Activated T-helper 2 cell treated with anti-CD3 and anti-CD28 coated beads, Interferon-gamma antibody, Interleukin-2, Interleukin-4, amounts not matched to agents 10 μg/mL and 5 μg/mL and 100 μg/mL, durations not matched to agents 14 hours and 24 hours and 36 hours (primary cell): Measurements from ENCODE around the gene PCYT1B. TPM values are rescaled to one million over a fixed set of nuclear protein-coding genes. Genes with fewer than 3 reads are reported as not detected.
A peak's percentile ranks its signal among the peaks of the same experiment; 100 is the strongest.

Source experiments
- DNase-seq: peaks from one replicate; pipeline ENCODE4 v3.0.0; 2021; ENCODE audit warnings: low spot score
- H3K27ac Mint-ChIP-seq: one replicate; pipeline ENCODE4 v1.8.0; 2021; ENCODE audit warnings: mixed read lengths
- H3K27me3 Mint-ChIP-seq: one replicate; pipeline ENCODE4 v1.8.0; 2021; ENCODE audit warnings: low read depth, mixed read lengths
- H3K36me3 Mint-ChIP-seq: one replicate; pipeline ENCODE4 v1.8.0; 2021; ENCODE audit warnings: low read depth, mixed read lengths
- H3K4me1 Mint-ChIP-seq: one replicate; pipeline ENCODE4 v1.8.0; 2021; ENCODE audit warnings: low read depth, mixed read lengths
- H3K4me3 Mint-ChIP-seq: one replicate; pipeline ENCODE4 v1.8.0; 2021; ENCODE audit warnings: low read depth, mild to moderate bottlenecking, moderate library complexity, mixed read lengths
- H3K9me3 Mint-ChIP-seq: one replicate; pipeline ENCODE4 v1.8.0; 2021; ENCODE audit warnings: mixed read lengths
- intact Hi-C: fragments of 100-400 bp; cut with micrococcal nuclease; formaldehyde crosslinking; loops from one replicate; pipeline ENCODE4 v1.15.1; 2023
- total RNA-seq: library from RNA; stranded (reverse); gene quantifications from 2 replicates; pipeline ENCODE4 v1.2.3, GENCODE V29; 2022

The PCYT1B gene
- total RNA-seq, 1 donor from 2014 or later = 0.21 TPM

DNA sequence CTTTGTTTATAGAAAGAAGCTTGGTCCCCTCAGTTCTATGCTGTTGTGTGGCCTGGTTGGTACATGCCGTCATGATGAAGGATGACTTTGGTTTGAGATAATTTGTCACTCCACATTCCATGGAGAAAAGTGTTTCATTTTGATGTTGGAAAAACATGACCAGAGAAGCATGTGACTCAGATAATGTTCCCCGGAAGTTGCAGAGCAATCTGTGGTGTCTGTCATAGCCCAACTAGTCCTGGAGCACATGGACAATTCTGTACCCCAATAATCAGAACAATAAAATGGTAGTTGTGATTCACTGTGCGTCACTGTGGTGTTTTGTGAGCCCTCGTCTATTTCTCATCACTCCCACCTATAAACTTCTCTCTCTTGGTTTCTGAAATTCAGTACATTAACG, 97.0 kb downstream of the PCYT1B start:
- no peak overlapping the region for H3K4me3 Mint-ChIP-seq
- H3K9me3 Mint-ChIP-seq = no peaks in the 10 kb centered on the region
- H3K27me3 Mint-ChIP-seq = no peaks in the 10 kb centered on the region

DNA sequence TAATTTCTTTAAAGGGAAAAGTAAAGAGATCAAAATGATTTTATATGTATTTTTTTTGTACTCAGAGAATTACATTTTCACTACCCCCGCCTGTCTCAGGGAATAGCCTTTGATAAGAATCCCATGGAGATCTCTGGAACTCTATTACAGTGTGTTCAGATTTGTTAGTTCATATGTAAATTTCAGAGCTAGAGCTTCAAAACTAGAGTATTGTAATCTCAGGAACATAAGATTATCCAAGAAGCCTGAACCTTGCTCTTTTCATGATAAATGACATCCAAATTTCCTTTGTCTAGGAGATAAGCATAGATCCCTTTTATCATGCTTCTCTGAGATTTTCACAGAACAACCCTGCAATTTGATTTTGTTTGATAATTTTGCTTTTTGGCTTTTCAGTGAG, 99.2 kb downstream of the PCYT1B start:
- H3K27ac Mint-ChIP-seq = no peak overlapping the region
- DNase-seq = no peak
- no peaks in the 10 kb centered on the region for H3K9me3 Mint-ChIP-seq
- H3K36me3 Mint-ChIP-seq = no peaks in the 10 kb centered on the region
- no peaks in the 10 kb centered on the region for H3K4me1 Mint-ChIP-seq
- no peak overlapping the region for H3K4me3 Mint-ChIP-seq
- no peaks in the 10 kb centered on the region for H3K27me3 Mint-ChIP-seq
- intact Hi-C loops = no loop called here

More for the DNA sequence above, 97.0 kb downstream of the PCYT1B start:
- Mint-ChIP-seq H3K4me1 (no peaks in the 10 kb centered on the region), H3K27ac (no peak overlapping the region), H3K36me3 (no peaks in the 10 kb centered on the region)
- DNase-seq = no peak
- intact Hi-C loops = no loop called here

- no peak for DNase-seq
- Mint-ChIP-seq H3K9me3 (no peaks in the 10 kb centered on the region), H3K4me1 (no peaks in the 10 kb centered on the region), H3K4me3 (no peak overlapping the region), H3K27ac (no peak overlapping the region), H3K36me3 (peaks cover 14% of the 10 kb centered on the region), H3K27me3 (no peaks in the 10 kb centered on the region)
- intact Hi-C loops = no loop called here
Measured at GRCh38 chrX:24542756-24543155, 104.4 kb downstream of the PCYT1B start.

- Mint-ChIP-seq H3K27me3 (no peaks in the 10 kb centered on the region), H3K4me1 (no peaks in the 10 kb centered on the region), H3K27ac (no peak overlapping the region), H3K4me3 (no peak overlapping the region), H3K9me3 (no peaks in the 10 kb centered on the region), H3K36me3 (peaks cover 26% of the 10 kb centered on the region)
- intact Hi-C loops = no loop called here
- DNase-seq = no peak
Measured at GRCh38 chrX:24536551-24536950, 110.6 kb downstream of the PCYT1B start.

GRCh38 chrX:24528605-24529004, 118.5 kb downstream of the PCYT1B start:
- H3K4me3 Mint-ChIP-seq = no peak overlapping the region
- H3K27me3 Mint-ChIP-seq = no peaks in the 10 kb centered on the region
- H3K4me1 Mint-ChIP-seq = peaks cover 1% of the 10 kb centered on the region
- no peak for DNase-seq
- H3K9me3 Mint-ChIP-seq = no peaks in the 10 kb centered on the region
- H3K27ac Mint-ChIP-seq = no peak overlapping the region
- peaks cover 26% of the 10 kb centered on the region for H3K36me3 Mint-ChIP-seq
- intact Hi-C loops = no loop called here

DNA sequence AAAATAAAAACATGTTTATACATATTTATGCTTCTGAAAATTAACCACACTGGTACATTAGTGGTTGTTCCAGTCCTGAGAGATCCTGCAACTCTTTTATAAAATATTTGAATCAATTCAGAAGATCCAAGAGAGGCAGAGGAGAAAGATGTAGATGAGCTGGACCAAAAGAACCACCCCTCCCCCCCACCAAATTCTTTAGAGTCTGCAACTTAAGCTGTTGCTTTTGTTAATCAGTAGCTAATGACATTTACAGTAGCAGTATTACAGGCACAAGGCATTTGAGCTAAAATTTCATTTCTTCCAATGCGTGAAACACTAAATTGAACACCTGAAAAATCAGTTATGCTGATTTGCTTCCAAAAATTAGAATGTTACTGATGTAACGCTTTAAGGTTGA, 120.5 kb downstream of the PCYT1B start:
- peaks cover 25% of the 10 kb centered on the region for H3K36me3 Mint-ChIP-seq
- intact Hi-C loops = no loop called here
- H3K27ac Mint-ChIP-seq = no peak overlapping the region
- H3K9me3 Mint-ChIP-seq = no peaks in the 10 kb centered on the region
- no peak overlapping the region for H3K4me3 Mint-ChIP-seq
- H3K27me3 Mint-ChIP-seq = no peaks in the 10 kb centered on the region
- peaks cover 1% of the 10 kb centered on the region for H3K4me1 Mint-ChIP-seq
- no peak for DNase-seq

DNA sequence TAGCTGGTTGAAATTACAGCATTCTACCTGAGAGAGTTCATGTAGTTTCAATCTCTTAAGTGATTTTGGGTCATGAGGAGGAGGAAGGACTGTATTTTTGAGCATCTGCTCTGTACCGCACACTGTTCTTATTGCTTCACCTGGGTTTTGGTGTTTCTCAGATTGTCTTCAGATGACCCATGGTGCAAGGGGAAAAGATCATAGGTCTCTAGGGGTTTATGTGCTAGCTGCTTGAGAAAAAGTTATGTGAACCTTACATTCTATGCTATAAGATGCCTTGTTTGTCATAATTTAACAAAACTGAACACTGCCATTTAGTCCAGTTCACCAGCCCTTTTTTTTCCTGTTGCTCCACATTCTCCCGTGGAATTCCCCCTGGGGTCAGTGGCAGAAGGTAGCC, 121.7 kb downstream of the PCYT1B start:
- Mint-ChIP-seq H3K4me3 (no peak overlapping the region), H3K27ac (no peak overlapping the region), H3K36me3 (peaks cover 21% of the 10 kb centered on the region), H3K27me3 (no peaks in the 10 kb centered on the region), H3K9me3 (no peaks in the 10 kb centered on the region), H3K4me1 (peaks cover 1% of the 10 kb centered on the region)
- intact Hi-C loops = no loop called here
- no peak for DNase-seq

DNA sequence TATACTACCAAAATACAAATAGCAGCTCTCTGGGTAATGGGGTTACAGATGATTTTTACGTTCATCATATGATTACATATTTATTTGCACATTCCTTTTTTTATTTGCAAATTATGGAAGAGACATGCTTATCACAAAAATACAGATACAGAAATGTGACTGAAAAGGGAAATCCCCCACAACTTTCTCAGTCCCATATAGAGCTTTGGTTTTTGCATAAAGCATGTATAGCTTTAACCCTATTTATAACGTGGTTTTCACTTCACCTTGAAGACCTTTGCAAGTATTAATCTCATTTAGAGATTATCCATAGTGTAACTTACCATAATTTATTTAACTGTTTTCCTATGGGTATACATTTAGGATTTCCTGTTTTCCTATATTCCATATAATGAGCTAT, 126.7 kb downstream of the PCYT1B start:
- peaks cover 22% of the 10 kb centered on the region for H3K36me3 Mint-ChIP-seq
- H3K4me1 Mint-ChIP-seq = no peaks in the 10 kb centered on the region
- H3K9me3 Mint-ChIP-seq = no peaks in the 10 kb centered on the region
- DNase-seq = no peak
- no peak overlapping the region for H3K4me3 Mint-ChIP-seq
- H3K27me3 Mint-ChIP-seq = no peaks in the 10 kb centered on the region
- no peak overlapping the region for H3K27ac Mint-ChIP-seq
- intact Hi-C loops = no loop called here

GRCh38 chrX:24515447-24515846, 131.7 kb downstream of the PCYT1B start:
- Mint-ChIP-seq H3K36me3 (peaks cover 36% of the 10 kb centered on the region), H3K27ac (no peak overlapping the region), H3K4me1 (peaks cover 17% of the 10 kb centered on the region), H3K4me3 (no peak overlapping the region), H3K27me3 (no peaks in the 10 kb centered on the region), H3K9me3 (no peaks in the 10 kb centered on the region)
- DNase-seq = no peak
- intact Hi-C loops = no loop called here

DNA sequence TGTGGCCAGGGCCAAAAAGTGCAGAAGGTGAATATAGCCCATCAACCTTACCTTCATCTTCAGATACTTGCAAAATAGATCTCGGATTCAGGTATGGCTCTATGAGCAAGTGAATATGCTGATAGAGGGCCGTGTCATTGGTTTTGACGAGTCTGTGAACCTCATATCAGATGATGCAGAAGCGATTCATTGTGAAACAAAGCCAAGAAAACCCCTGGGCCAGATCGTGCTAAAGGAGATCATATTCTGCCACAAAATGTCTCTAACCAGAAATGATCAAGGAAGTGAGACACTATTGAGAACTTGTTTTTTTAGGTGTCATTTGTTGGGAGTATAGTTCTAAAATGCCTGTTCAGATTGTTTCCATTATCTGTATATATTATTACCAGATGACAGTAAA, 133.7 kb downstream of the PCYT1B start:
- peak; percentile 12 for DNase-seq
- no peaks in the 10 kb centered on the region for H3K27me3 Mint-ChIP-seq
- H3K27ac Mint-ChIP-seq = peak overlapping the region; percentile 44
- H3K4me1 Mint-ChIP-seq = peaks cover 17% of the 10 kb centered on the region
- H3K9me3 Mint-ChIP-seq = no peaks in the 10 kb centered on the region
- H3K36me3 Mint-ChIP-seq = peaks cover 42% of the 10 kb centered on the region
- intact Hi-C loops = loop anchor here (5.0 kb wide), 1 partner anchor 179 kb away; the partner anchor contains the start of gene POLA1
- H3K4me3 Mint-ChIP-seq = no peak overlapping the region

- H3K36me3 Mint-ChIP-seq = peaks cover 58% of the 10 kb centered on the region
- no peak overlapping the region for H3K27ac Mint-ChIP-seq
- no peak for DNase-seq
- no peak overlapping the region for H3K4me3 Mint-ChIP-seq
- intact Hi-C loops = no loop called here
- peaks cover 29% of the 10 kb centered on the region for H3K4me1 Mint-ChIP-seq
- H3K9me3 Mint-ChIP-seq = no peaks in the 10 kb centered on the region
- no peaks in the 10 kb centered on the region for H3K27me3 Mint-ChIP-seq
Measured at GRCh38 chrX:24508375-24508774, 138.8 kb downstream of the PCYT1B start.

Other genes starting within 250 kb of the PCYT1B start
- gene PDK3, start 182.1 kb downstream of the PCYT1B start, total RNA-seq = 24.6 and 26.4 TPM in 2 replicates
- gene POLA1, start 46.6 kb upstream of the PCYT1B start, total RNA-seq = 36.3 and 36.7 TPM in 2 replicates